GM21786 (cell line): ENCODE measurements around the gene PAPSS1.
"Not testable (repeated sequence)": the region's sequence is repeated elsewhere in the genome, so short reads cannot be mapped to it uniquely, and the experiment has no call there.

Experiments
- ATAC-seq: cut with Tn5 transposase; IDR thresholded peaks from one replicate; pipeline ENCODE4 v1.9.1; 2021; ENCODE audit not compliant: unreplicated experiment

Gene PAPSS1

GRCh38 chr4:107691378-107691777 lies 28.7 kb downstream of the PAPSS1 start:
- no peak for ATAC-seq

DNA sequence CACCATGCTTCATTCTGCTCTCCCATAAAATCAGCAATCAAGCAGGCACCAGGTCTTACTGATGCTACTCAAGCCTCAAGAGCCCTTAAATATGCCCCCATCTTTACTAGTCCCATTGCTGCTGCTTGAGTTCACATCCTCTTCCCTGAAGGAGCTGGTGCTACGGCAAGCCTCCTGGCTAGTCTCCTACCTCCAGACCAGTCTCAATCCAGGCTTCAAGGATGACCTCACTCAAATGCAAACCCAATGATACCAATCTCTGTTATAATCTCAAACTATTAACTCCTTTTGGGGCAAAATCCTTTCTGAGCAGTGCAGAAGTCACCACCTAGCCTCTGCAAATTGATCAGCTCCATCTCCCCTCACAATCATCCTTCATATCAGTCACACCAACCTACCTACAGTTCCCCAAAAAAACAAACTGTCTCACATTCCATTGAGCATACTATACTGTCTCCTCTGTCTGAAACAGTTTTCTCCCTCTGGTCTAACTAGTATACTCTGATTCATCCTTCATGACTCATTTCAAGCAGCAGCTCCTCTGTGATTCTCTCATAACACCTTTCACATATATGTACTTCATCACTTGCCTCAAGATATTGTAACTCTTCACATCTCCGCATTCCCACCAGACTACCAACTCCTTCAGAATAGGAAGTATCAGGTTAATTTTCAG lies 30.0 kb downstream of the PAPSS1 start:
- ATAC-seq = peak; percentile 78

- no peak for ATAC-seq
Measured at GRCh38 chr4:107688421-107688820, 31.6 kb downstream of the PAPSS1 start.

- no peak for ATAC-seq
Measured at GRCh38 chr4:107685740-107686139, 34.3 kb downstream of the PAPSS1 start.

DNA sequence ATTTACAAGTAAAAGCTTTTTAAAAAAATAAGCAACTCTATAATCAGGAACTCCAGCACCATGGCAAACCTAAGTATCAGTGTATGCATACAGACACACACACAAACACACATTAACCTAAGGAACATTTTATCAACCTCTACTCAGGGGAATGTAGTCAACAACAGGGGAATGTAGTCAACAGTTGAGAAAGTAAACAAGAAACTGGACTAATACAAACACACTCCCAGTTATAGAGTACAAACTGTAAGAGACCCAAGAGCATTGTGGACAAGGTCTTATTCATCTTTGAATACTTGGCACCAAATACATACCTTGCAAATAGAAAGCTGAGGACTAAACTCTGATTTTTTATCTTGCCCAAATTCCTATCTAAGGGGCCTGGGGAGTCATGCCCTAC lies 36.2 kb downstream of the PAPSS1 start:
- ATAC-seq = no peak

DNA sequence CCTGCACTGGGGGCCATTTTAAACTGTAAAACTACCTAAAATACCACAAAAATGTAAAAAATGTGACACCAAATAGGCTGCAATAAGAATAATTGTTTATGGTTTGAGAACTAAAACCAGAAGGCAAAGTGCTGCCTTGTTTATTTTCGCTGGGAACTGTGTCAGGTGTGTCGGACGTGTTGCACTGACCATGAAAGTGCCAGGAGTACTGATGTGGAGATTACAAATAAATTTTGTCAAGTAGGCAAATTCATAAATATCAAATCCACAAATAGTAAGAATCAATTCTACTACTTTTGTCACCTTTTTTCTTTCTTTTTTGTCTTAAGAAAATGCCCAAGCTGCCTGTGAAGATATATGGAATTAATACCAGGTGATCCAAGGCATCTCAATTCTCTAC lies 37.7 kb downstream of the PAPSS1 start:
- ATAC-seq = no peak

- ATAC-seq = no peak
Measured at GRCh38 chr4:107669068-107669467, 51.0 kb downstream of the PAPSS1 start.

DNA sequence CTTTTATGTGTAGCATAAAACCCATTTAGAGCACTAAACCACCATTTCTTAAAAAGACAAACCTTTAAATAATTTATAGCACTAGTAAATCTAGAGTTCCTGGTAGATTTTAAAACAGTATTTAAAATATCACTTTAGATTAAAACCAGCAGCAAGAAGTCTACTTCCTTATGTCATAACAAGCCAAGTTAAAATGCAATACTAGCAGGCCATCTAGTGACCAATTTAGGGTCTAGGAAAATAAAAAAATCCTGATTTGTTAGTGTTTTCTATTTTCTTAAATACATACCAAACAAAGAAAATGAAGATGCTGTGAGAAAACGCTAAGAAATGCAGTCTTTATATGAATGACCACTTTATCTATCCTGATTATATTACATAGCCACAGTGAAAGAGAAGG lies 53.9 kb downstream of the PAPSS1 start:
- no peak for ATAC-seq

GRCh38 chr4:107665001-107665400 lies 55.0 kb downstream of the PAPSS1 start:
- ATAC-seq = no peak

DNA sequence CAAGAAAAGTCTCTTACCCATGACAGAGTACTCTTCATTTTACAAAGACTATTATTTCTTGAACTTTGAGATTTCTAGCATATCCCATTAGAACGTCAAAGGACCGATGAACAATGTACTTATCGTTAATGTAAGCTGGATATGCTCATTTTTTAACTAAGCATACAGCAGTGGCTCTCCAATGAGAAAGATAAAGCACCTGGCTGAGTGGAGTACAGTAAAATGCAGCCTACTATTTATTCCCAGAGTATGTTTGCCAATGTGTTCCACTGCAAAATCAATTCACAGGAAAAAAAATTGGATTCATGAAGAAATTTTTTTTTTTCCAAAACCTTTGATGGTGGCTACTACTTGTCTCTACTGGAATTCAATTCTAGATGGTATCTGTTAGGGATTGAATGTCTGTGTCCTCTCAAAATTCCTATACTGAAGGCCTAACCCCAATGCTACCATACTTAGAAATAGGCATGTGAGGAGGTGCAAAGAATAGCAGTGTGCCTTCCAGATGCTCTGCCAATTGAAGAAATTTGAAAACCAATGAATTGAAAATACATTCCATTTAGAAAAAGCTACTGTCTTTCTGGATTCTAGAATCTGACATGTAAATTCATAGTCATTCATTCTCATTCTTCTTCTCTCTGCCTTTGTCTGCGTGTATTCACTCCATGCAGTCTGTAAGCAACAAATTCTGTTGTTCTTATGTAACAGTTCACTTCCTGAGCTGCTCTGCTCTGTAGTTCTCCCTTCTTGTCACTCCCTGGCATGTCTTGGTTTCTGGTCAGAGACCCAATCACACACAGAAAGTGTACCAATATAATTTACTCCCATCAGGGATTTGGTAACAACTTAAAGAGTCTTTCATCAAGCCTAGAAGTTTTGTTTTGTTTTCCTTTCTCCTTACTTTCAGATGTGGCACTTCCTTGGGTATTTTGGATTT lies 61.4 kb downstream of the PAPSS1 start:
- no peak for ATAC-seq

GRCh38 chr4:107655289-107655688 lies 64.7 kb downstream of the PAPSS1 start:
- no peak for ATAC-seq

GRCh38 chr4:107654694-107655093 lies 65.3 kb downstream of the PAPSS1 start:
- ATAC-seq = no peak

- ATAC-seq = not testable (repeated sequence)
Measured at GRCh38 chr4:107651408-107651807, 68.6 kb downstream of the PAPSS1 start.

- no peak for ATAC-seq
Measured at GRCh38 chr4:107650251-107650650, 69.8 kb downstream of the PAPSS1 start.

- no peak for ATAC-seq
Measured at GRCh38 chr4:107648178-107648991, 71.6 kb downstream of the PAPSS1 start.

DNA sequence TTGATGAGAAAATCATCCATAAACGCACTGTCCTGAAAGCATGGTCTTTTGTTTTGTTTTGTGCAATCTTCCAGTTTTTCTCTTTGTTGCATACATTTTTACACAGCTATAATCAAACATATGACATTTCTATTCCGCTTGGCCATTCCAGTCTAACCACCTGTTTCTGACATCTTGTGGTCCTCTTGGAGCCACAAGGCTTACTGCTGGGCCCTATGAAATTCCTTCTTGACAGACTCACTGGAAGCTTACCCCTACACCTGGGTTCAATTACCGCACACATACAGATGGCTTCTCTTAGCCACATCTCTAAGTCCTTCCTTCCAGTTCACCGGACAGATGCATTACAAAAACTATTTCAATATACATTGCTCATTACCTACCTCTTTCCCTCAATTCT lies 72.4 kb downstream of the PAPSS1 start:
- ATAC-seq = no peak

GRCh38 chr4:107645604-107646003 lies 74.4 kb downstream of the PAPSS1 start:
- ATAC-seq = no peak

DNA sequence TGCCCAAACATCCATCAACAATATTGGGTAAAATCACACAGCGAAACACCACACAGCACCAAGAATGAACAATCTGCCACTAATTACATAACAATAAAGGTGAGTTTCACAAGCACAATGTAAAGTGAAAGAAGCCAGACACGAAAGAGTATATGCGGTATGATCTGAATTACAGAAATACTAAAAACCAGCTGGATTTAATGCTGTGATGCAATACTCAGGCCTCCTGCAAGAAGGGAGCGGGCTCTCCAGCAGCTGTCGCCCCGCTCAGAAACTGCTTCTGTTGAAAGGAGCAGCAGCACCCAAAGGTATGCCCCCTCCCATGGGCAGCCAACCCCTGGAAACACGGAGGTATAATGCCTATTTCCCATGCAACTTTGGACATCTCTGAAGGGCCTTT lies 77.0 kb downstream of the PAPSS1 start:
- no peak for ATAC-seq

GRCh38 chr4:107640878-107641277 lies 79.2 kb downstream of the PAPSS1 start:
- no peak for ATAC-seq

DNA sequence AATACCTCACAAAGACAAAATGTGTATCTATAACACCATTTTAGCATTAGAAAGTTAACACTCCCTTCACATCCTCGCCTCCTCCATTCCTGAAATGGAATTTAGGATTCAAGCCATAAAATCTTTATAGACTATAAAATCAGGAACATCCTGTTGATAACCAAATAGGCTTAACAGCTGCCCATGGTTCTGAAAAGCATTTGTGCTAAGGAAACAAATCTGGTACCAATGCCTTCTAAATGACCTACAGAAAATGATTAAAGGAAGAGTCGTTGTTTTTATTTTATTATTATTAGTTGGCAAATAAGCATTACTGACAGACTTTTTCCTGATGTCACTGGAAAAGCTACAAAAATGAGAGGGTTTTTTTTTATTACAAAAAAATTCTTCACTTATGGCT lies 79.8 kb downstream of the PAPSS1 start:
- no peak for ATAC-seq

DNA sequence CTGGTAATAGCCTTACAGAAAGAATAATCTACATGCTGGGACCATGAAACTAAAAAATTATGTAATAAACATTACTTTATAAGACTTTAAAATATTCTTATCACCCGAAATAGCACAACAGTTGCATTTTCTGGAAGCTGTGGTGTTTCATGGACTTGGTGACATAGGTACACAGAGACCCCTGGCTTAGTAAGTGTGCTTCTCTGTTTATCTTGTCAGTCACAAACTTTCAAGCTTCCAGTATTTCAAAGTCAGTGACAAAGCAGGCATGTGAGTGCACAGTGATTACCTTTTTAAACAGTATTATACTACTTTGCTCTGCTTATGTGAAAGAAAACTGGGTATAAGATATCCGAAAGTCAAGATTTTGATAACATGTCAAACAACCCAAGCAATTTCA lies 84.3 kb downstream of the PAPSS1 start:
- no peak for ATAC-seq
